Limb (tissue), 2 donors: ENCODE data around the gene MICA.
A peak's percentile ranks its signal among the peaks of the same experiment; 100 is the strongest.
"Not testable (repeated sequence)": the region's sequence is repeated elsewhere in the genome, so short reads cannot be mapped to it uniquely, and the experiment has no call there.

Experiments
- DNase-seq, 2 donors: peaks; one replicate each; pipeline ENCODE4 v3.0.0-alpha.2; 2016; ENCODE audit errors: extremely low spot score in 2 of 2

Gene MICA

GRCh38 chr6:31412506-31412905, 9.1 kb downstream of the MICA start:
- DNase-seq, result no peak

DNA sequence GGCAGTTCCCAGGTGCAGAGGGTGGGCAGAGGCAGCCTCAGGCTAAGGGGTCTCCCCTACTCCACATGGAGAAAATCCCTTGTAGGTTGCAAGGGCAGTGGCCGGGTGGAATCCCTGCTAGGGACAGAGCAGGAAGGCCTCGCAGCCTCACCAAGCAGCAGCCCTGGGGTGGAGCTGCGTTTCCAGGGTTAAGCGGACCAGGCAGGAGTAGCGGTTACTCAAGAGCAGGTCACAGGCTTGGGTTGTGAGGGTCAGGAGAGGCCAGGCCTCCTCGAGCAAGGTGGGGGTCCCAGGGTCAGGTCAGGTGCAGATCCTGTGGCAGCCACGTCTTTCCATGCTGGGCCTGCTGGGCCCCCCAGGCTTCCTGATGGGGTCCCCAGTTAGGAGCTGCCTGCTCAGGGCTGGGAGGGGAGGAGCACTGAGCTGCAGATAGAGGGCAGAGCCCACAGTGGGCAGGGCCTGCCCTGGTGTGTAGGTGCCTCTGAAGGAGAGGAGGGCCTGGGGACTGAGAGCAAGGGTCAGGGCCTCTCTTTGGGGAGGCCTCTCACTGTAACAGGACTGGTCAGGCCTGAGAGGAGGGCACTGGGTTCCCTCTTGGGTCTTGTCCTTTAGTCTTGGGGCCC, 10.9 kb downstream of the MICA start:
- DNase-seq, result not testable (repeated sequence)

GRCh38 chr6:31414771-31415265, 11.4 kb downstream of the MICA start:
- no peak for DNase-seq

- DNase-seq, result no peak
Observed at GRCh38 chr6:31416394-31417014, 13.1 kb downstream of the MICA start.

GRCh38 chr6:31418251-31418650, 14.9 kb downstream of the MICA start:
- no peak for DNase-seq

GRCh38 chr6:31419842-31420241, 16.4 kb downstream of the MICA start:
- DNase-seq, result no peak

DNA sequence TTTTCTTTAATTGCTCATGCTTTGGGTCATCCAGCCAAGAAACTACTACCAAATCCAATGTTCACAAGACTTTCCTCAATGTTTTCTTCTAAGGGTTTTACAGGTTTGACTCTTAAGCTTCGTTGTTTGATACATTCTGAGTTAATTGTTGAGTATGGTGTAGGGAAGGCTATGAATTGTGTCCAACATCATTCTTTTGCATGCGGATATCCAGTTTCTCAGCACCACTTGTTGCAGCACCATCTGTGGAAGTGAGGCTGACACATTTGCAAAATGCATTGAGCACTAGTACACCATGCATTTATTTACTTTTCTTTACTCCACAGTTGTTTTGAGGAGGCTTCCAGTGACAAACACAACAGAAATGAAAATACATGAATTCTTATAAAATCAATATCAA, 17.2 kb downstream of the MICA start:
- DNase-seq, result no peak

DNA sequence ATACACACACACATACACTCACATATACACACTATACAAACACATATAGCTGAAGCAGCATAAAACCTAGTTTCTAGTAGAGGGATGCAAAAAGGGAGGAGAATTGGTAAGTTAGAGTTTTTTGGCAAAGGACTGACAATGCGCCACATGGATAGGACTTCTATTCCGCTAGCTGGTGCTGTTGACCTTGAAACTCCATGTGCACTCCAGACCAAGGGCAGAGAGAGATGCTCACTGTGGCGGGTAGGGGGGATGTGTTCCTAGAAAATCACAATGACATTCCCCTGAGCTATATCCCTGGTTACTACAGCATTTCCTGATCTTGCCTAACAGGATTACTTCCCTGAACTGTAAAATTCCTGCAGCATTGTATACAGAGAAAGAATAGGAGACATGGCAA, 19.2 kb downstream of the MICA start:
- DNase-seq, result no peak

- no peak for DNase-seq
Observed at GRCh38 chr6:31423550-31423949, 20.2 kb downstream of the MICA start.

DNA sequence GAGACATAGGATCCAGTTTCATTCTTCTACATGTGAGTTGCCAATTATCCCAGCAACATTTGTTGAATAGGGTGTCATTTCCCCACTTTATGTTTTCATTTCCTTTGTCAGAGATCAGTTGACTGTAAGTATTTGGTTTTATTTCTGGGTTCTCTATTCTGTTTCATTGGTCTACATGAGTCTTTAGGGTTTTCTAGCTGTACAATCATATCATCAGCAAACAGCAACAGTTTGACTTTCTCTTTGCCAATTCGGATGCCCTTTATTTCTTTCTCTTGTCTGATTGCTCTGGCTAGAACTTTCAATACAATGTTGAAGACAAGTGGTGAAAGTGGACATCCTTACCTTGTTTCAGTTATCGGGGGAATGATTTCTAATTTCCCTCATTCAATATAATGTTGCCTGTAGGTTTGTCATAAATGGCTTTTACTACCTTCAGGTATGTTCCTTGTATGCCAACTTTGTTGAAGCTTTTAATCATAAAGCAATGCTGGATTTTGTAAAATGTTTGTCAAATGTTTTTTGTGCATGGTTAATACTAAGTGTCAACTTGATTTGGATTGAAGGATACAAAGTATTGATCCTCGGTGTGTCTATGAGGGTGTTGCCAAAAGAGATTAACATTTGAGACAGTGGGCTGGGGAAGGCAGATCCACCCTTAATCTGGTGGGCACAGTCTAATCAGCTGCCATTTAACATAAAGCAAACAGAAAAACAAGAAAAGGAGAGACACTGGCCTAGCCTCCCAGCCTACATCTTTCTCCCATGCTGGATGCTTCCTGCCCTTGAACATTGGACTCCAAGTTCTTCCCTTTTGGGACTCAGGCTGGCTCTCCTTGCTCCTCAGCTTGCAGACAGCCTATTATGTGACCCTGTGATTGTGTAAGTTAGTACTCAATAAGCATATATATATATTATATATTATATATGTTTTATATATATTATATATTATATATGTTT, 23.3 kb downstream of the MICA start:
- DNase-seq, result no peak

DNA sequence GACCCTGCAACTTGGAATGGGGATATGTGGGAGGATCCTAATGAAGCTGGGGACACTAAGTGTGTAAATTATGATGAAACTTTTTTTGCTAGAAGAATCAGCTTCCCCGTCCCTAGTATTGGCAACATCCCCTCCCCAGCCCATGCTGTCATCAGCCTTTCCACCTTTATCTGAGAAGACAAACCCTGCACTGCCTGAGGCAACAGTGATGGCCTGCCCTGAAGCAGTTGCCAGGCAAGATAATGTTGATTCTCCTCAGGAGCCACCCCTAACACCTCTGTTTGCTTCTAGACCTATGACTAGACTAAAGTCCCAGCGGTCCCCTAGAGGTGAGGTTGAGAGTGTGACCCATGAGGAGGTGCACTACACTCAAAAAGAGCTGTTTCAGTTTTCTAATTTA, 27.1 kb downstream of the MICA start:
- no peak for DNase-seq

DNA sequence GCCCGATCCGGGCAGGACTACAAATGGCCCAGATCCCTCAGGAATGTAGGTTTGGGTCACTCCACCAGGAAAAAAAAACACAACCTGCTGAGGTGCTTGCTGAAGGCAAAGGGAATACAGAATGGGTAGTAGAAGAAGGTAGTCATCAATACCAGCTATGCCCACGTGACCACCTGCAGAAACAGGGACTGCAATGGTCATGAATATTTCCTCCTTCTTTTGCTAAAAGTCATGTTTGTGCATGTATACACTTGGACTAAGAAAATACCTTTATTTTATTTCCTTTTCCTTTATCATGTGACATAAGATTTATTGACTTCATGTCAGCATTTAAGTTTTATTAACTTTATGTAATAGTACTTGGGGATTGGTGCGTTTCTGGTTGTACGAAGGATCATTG, 31.7 kb downstream of the MICA start:
- not testable (repeated sequence) for DNase-seq

GRCh38 chr6:31438222-31438621, 34.8 kb downstream of the MICA start:
- no peak for DNase-seq

- DNase-seq, result no peak
Observed at GRCh38 chr6:31438677-31439076, 35.3 kb downstream of the MICA start.

DNA sequence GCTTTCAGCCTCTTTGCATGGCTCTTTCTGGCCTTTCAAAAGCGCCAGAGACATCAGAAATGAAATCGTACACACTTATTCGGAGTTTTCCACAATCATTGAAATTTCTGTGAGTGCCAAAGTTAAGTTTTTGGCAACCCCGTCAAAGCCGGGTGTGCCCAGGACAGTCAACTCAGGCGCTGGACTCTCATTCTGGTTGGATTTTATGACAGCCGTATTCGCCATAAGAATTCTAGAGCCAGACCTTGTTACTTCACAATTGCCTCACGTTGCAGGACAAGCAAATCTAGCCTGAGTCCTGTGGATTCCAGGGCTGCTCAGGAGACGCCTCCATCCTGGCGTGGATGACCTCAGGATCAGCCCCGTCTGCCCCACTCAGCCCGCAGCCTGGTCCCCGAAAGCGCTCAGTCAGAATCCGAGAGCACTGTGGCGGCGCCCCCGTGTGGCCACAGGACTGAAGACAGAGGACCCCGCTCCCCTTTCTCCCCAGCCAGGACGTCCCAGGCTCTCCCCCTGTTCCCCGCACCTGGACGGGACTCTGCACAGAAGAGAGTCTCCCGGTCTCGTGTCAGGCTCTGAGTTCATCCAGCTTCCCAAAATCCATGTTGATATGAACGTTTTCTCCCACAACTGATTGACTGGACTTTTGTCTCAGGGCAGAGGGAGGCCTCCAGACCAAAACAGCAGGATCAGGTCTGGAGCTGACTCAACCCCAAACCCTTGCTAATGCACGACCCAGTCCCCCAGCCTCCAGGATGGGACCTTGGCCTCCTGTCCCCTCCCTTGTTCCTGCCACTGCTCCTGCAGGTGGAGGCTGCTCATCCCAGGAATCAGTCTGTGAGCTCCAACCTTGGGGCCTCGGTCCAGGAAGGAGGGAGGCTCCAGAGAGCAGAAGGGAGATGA, 38.2 kb downstream of the MICA start:
- DNase-seq, result peak; percentile 9 to 79

GRCh38 chr6:31446481-31446880, 43.1 kb downstream of the MICA start:
- no peak for DNase-seq

DNA sequence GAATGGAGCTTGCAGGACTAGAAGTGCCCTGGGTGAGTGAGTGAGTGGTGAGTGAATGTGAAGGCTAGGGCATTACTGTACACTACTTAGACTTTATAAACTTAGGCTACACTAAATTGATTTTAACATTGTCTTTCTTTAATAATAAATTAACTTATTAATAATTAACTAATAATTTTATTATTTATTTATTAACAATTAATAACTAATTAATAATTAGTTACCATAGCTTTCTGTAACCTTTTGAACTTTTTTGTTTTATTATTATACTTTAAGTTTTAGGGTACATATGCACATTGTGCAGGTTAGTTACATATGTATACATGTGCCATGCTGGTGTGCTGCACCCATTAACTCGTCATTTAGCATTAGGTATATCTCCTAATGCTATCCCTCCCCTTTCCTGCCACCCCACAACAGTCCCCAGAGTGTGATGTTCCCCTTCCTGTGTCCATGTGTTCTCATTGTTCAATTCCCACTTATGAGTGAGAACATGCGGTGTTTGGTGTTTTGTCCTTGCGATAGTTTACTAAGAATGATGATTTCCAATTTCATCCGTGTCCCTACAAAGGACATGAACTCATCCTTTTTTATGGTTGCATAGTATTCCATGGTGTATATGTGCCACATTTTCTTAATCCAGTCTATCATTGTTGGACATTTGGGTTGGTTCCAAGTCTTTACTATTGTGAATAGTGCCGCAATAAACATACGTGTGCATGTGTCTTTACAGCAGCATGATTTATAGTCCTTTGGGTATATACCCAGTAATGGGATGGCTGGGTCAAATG, 43.8 kb downstream of the MICA start:
- DNase-seq, result not testable (repeated sequence)

- DNase-seq, result no peak
Observed at GRCh38 chr6:31450751-31451150, 47.4 kb downstream of the MICA start.

- DNase-seq, result no peak
Observed at GRCh38 chr6:31452859-31453258, 49.5 kb downstream of the MICA start.

DNA sequence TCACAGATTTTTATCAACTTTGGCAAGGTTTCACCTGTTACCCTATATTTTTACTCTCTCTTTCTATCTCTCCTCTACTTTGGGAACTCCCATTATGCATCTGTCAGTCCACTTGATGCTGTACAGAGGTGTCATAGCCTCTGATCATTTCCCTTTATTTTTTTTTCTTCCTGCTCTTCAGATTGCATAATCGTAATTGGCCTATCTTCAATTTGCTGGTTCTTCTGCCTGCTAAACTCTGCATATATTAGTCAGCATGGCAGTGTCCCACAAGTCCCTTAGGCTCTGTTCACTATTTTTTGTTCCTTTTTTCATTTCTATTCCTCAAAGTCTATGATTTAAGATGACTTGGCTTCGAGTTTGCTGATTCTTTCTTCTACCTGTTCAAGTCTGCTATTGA, 49.9 kb downstream of the MICA start:
- DNase-seq, result no peak
